IPS DF 19.7 (cell line): Measurements from ENCODE around the gene ADAMTSL1.

Source experiments
- DNase-seq: peaks from one replicate; pipeline ENCODE4 v3.0.0-alpha.2; 2013; ENCODE audit warnings: low read depth, low spot score

The ADAMTSL1 gene

GRCh38 chr9:18501949-18502348 is 28.0 kb downstream of the ADAMTSL1 start:
- DNase-seq = no peak

DNA sequence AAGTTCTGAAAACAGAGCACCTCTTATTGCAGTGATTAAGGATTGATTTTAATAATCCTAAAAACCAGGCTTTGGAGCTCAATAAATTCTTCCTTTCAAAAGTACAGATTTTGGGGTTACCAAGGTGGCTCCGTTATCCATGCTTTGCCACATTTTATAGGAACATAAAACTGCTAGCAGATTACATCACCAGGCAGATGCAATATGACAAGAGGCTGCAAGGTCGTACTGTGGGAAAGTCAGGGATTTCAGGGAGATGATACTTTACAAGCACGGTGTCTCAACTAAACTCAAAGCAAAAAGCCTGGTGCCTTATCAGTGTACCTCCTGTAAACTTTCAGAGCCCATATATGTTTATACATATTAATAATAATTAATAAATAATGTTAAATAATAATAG is 28.6 kb downstream of the ADAMTSL1 start:
- no peak for DNase-seq

DNA sequence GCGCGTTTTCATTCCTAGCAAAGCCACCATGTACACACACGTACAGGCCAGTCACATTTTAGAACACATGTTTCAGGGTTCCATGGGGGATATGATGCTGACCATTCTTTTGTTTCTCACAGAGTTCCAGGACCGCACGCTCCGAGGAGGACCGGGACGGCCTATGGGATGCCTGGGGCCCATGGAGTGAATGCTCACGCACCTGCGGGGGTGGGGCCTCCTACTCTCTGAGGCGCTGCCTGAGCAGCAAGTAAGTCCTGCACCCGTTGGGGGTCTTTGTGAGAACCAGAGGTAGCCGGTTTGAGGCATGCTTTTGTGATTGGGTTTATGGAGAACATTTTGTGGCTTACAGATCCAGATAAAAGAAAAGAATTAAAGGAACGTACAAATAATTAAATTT is 30.8 kb downstream of the ADAMTSL1 start:
- DNase-seq = peak; percentile 20

DNA sequence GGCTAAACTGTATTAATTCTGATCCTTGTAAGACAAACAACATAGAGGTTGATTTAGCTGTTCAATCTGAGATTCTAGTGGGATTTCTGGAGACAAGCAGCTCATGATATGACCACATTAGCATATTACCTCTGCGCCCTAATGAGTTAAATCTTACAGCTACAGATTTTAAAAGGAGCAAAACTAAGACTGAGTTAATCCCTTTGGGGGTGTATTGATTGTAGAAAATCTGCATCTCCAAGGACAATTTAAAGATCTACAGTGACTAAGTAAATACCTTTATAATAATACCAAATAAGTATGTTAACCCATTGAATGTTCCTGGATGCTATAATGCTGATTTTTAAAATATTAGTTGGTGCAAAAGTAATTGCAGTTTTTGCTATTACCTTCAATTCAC is 33.2 kb downstream of the ADAMTSL1 start:
- DNase-seq = no peak

- DNase-seq = no peak
Measured at GRCh38 chr9:18516514-18516913, 42.6 kb downstream of the ADAMTSL1 start.

DNA sequence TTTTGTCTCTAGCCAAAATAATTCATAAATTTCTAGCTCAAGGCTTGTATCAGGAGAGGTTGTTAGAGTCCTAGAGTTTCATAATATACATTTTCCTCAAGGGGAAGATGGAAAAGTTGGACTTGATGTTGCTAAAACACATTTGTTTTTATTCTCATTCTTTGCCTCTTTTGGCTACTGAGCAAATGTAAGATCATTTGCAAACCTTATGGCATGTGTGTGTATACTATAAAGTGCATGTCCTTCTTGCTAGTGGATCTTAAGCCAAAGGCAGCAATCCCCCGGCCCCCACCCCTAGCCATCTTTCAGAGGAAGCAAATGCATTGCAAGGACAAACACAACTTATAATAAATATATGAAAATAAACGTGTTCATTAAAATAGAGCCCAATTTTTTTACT is 43.0 kb downstream of the ADAMTSL1 start:
- no peak for DNase-seq

- no peak for DNase-seq
Measured at GRCh38 chr9:18520416-18521047, 46.6 kb downstream of the ADAMTSL1 start.

- DNase-seq = no peak
Measured at GRCh38 chr9:18526685-18527084, 52.7 kb downstream of the ADAMTSL1 start.

GRCh38 chr9:18531136-18532065 is 57.4 kb downstream of the ADAMTSL1 start:
- DNase-seq = no peak

DNA sequence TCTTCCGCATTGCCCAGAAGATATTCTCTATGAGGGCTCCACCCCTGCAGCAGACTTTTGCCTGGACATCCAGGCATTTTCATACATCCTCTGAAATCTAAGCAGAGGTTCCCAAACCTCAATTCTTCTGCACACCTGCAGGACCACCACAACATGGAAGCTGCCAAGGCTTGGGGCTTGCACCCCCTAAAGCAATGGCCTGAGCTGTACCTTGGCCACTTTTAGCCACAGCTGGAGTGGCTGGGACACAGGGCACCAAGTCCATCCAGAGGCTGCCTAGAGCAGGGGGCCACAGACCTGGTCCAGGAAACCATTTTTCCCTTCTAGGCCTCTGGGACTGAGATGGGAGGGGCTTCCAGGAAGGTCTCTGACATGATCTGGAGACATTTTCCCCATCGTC is 60.7 kb downstream of the ADAMTSL1 start:
- DNase-seq = no peak

DNA sequence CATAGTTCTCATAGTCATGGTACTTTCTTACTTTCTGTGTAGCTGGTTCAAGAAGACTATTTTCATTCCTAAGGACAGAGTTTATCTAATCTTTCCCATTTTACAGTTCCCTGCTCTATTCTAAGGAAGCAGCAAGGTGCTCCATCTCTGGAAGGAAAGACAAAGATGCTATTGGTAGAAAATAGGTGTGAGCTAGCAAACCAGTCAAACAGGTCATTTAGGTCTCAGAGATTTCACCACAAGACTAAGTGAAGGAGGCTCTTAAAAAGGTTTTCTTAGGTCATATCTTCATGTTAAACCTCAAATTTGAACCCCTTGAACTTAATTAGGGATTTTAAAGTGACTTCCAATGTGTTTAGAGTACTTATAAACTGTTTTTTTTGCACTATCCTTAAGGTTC is 62.6 kb downstream of the ADAMTSL1 start:
- DNase-seq = no peak

DNA sequence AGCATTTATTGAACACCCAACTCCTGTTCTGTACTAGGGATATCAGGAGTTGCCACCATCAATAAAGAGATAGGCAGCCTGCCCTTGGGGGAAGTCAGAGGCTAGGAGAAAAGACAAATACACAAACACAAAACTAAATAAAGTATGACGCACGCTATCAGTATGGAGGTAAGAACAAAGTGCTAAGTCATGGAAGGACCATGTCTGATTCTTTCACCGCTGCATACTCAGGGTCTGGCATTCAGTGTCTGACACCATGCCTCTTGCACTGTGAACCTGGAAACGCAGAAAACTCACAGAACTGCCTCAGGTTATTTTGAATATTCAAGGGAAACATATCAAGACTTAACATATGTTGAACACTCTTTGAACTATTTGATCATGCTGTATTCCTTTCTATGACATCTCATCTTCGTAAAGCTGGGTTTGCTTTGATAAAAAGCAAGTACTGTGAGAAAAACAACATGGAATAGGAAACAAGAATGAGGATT is 65.3 kb downstream of the ADAMTSL1 start:
- no peak for DNase-seq

DNA sequence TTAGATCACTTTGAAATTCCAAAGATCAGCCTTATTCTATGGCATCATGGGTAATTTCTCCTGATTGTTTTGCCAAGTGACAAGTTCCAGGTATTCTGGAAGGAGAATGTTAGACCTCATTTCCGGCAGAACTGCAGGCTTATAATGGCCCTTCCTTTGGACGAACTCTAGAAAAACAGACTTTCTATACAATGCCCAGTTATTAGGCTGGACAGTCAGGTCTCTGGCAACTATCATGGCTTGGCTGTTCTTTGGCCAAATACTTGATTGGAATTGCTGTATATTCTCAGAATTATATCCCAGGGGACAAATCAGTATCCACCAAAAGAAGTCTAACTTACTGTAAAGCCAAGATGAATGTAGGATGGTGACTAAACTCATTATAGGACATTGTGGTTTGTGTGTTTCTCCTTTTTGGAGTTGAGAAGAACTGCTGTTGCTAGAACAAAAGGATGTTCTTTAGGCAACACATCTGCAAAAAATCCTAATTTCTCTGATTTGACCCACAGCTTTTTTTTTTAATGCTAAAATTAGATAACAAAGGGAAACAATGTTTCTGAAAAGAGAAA is 69.0 kb downstream of the ADAMTSL1 start:
- no peak for DNase-seq

DNA sequence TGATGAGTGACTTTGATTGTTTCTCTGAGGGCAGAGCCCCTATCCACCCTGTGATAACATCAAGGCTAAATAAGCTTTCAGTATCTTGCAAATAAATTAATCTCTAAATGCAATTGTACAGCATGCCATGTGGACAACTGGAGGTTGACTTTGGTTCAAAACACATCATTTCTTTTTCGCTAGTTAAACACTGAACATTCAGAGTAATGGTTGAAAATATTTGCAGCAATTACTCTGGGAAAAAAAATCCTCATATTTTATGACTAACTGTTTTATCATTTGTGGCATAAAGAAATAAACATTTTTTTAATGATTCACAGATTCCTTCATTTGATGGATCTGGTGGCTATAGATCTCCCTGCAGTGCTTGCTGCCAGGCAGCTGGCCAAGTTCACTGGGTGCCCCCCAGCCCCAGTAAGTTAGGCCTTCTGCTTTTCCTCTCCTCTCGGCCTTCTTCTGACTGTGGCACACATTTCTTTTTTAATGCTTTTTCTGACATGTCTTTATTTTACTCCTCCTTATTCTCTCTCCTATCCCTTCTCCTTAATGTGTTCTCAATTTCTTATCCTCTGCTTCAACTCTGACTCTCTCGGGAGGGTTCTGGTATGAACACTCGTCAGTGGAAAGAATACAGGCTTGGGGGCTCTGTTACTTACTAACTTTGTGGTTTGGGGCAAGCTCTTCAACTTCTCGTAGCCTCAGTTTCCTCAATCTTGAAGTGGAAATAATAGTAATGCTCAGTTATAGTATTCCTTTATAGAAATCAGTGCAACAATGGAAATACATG is 69.6 kb downstream of the ADAMTSL1 start:
- DNase-seq = no peak

- DNase-seq = no peak
Measured at GRCh38 chr9:18544456-18544855, 70.5 kb downstream of the ADAMTSL1 start.

DNA sequence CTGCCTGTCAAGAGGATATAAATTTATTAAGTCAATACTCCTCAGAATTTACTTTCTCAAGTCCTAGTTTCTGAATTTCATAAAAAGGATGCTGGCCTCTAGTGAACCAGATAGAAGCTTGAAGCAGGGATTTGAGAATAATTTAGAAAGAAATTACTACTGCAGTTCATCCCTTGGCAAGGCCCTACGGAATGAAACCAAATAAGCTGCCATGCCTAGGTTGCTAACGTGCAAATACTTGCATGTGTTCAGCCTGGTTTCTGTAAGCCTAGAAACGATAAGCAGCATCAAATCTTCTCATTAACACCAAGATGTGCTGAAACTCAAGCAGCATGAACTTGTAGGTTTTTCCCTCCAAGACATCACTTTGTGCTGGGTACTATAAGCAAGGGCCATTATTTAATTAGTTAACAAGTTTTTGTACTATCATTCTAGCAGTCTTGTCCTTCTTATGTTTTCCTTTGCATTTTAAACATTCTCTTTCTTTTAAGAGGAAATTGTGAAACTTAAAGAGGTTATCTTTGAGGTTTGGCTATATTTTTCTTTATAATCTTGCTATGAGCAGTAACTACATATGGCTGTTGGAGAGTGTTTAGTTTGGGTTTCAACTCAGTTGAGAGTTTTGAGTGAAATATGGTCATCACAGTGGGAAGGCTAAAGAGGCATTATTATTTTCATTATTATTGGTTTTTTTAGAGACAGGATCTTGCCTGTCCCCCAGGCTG is 71.8 kb downstream of the ADAMTSL1 start:
- no peak for DNase-seq

DNA sequence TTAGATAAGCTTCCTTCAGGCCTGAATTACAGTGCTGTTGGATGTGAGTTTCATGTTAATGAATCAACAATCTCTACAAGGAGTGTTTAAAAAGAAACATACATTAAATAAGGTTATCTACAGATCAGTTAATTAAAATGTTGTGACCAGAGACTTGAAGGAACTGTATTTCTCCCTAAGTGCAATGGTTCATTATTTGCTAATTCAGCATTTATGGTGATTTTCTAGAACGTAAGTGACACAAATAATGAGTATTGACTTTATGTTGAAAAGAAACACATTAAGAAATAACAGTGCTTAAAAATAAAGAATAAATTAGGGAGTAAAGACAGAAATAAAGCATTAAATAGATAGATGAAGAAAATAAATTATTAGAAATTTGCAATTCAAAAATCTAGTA is 74.5 kb downstream of the ADAMTSL1 start:
- no peak for DNase-seq

GRCh38 chr9:18549772-18550171 is 75.8 kb downstream of the ADAMTSL1 start:
- DNase-seq = no peak

GRCh38 chr9:18550286-18550685 is 76.3 kb downstream of the ADAMTSL1 start:
- DNase-seq = no peak

DNA sequence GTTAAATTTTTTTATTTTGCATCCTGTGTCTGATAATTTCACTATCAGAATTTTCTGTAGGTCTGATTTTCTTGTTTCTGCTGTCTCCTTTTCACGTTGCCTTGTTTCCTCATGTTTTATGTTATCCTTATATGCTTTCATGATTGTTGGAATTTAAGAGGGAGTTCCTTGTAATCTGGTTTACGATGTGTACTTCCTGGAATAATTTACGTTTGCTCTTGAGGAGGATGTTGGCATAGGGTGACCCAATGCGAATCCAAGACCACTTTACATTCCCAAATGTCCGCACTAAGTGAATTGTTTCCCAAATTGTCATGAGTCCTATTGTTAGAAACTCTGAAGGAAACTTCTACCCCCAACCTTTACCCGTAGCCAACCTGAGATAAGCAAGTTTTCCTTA is 80.3 kb downstream of the ADAMTSL1 start:
- DNase-seq = no peak
